HUES48 (cell line): Measurements from ENCODE around the gene CRIP1.
A peak's percentile ranks its signal among the peaks of the same experiment; 100 is the strongest.

Experiments used
- H3K27ac ChIP-seq: one replicate; pipeline ENCODE4 v1.7.0; 2013; ENCODE audit warnings: low read depth, low read length, inconsistent platforms
- H3K27me3 ChIP-seq: 2 replicates; pipeline ENCODE4 v1.6.1; 2013; ENCODE audit warnings: mild to moderate bottlenecking, low read length; ENCODE audit not compliant: control insufficient read depth, insufficient read depth
- H3K36me3 ChIP-seq: 2 replicates; pipeline ENCODE4 v1.6.1; 2013; ENCODE audit warnings: low read length; ENCODE audit not compliant: control insufficient read depth, insufficient read depth
- H3K4me1 ChIP-seq: 2 replicates; pipeline ENCODE4 v1.6.1; 2013; ENCODE audit warnings: mild to moderate bottlenecking, low read length; ENCODE audit not compliant: control insufficient read depth, insufficient read depth
- H3K4me3 ChIP-seq: 2 replicates; pipeline ENCODE4 v1.5.1; 2013; ENCODE audit warnings: mild to moderate bottlenecking, low read depth, low read length
- H3K9ac ChIP-seq: 2 replicates; pipeline ENCODE4 v1.6.1; 2013; ENCODE audit warnings: mild to moderate bottlenecking, low read depth, low read length, moderate library complexity
- H3K9me3 ChIP-seq: 2 replicates; pipeline ENCODE4 v1.6.1; 2013; ENCODE audit warnings: low read length; ENCODE audit not compliant: control insufficient read depth, insufficient read depth

Gene CRIP1

DNA sequence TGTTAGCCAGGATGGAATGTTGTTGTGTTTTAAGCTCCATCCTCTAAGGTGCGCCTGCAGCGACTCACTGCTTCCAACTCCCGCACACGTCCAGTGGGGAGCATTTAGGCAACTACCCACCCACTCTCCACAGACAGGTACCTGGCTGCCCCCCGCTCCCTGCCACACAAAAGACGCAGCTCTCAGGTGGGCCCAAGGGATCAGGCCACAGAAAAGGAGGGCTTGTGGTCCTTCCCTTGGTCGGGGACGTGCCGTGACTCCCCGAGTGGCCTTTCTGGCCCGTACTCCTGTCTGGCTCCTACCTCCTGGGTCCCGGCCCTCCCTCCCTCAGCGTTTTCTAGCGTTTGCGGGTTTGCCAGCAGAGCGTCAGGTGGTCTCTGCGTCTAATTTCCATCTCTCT is 20.6 kb downstream of the CRIP1 start:
- no peak overlapping the region for H3K4me3 ChIP-seq
- no peak overlapping the region for H3K9ac ChIP-seq
- H3K4me1 ChIP-seq: no peaks in the 10 kb centered on the region
- peaks cover 17% of the 10 kb centered on the region for H3K9me3 ChIP-seq
- H3K27me3 ChIP-seq: no peaks in the 10 kb centered on the region
- no peak overlapping the region for H3K27ac ChIP-seq
- no peaks in the 10 kb centered on the region for H3K36me3 ChIP-seq

DNA sequence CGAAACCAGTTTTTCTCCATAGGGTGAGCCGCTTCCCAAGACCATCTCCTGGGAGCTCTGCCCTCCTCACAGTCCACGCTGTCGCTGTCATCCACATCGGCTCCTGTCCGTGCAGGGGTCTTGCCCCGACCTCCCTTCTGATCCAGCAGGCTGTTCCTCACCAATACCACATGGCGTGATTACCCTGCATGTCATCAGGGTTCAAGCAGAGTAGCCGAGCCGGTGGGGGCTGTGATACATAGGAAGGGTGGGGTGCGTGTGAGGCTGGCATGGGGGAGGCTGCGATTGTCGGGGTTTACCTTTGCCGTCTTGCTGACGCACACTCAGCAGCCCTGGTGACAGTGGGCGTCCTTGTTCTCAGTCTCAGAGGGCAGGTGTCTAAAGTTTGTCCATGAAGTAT is 21.4 kb downstream of the CRIP1 start:
- no peak overlapping the region for H3K4me3 ChIP-seq
- no peaks in the 10 kb centered on the region for H3K4me1 ChIP-seq
- H3K9me3 ChIP-seq: peaks cover 24% of the 10 kb centered on the region
- no peaks in the 10 kb centered on the region for H3K27me3 ChIP-seq
- no peaks in the 10 kb centered on the region for H3K36me3 ChIP-seq
- no peak overlapping the region for H3K27ac ChIP-seq
- H3K9ac ChIP-seq: no peak overlapping the region

DNA sequence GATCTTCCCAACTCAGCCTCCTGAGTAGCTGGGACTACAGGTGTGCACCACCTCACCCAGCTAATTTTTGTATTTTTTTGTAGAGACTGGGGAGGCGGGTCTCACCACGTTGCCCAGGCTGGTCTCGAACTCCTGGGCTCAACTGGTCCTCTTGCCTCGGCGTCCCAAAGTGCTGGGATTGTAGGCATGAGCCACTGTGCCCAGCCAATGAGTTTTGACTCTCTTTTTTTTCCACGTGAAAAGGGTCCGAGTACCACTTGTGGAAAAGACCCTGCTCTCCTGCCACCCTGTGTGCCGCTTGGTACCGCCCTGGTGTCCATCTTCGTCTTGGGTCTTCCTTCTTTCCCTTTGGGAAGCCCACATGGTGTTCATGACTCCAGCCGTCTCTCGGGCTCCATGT is 21.9 kb downstream of the CRIP1 start:
- Histone ChIP-seq H3K9ac (no peak overlapping the region), H3K27me3 (no peaks in the 10 kb centered on the region)

DNA sequence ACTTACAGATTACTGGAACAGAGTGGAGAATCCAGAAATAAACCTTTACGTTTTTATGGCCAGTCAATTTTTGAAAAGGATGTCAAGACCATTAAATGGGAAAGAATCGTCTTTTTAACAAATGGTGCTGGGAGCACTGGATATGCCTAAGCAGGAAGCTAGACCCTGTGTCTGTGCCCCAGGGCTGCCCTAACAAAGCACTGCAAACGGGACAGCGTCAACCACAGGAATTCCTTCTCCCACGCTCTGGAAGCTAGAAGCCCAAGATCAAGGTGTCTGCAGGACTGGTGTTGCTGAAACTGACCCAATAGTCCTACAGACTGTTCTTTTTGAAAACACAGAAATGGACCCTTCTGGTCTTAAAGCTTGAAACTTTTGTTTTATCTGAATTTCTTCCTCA is 30.4 kb downstream of the CRIP1 start:
- H3K27ac ChIP-seq: no peak overlapping the region
- no peak overlapping the region for H3K9ac ChIP-seq
- no peaks in the 10 kb centered on the region for H3K4me1 ChIP-seq
- H3K4me3 ChIP-seq: no peak overlapping the region
- peaks cover 46% of the 10 kb centered on the region for H3K9me3 ChIP-seq
- no peaks in the 10 kb centered on the region for H3K27me3 ChIP-seq
- no peaks in the 10 kb centered on the region for H3K36me3 ChIP-seq

More for the DNA sequence above, 21.9 kb downstream of the CRIP1 start:
- Histone ChIP-seq H3K4me1 (no peaks in the 10 kb centered on the region), H3K27ac (no peak overlapping the region), H3K9me3 (peaks cover 24% of the 10 kb centered on the region), H3K4me3 (no peak overlapping the region), H3K36me3 (no peaks in the 10 kb centered on the region)

DNA sequence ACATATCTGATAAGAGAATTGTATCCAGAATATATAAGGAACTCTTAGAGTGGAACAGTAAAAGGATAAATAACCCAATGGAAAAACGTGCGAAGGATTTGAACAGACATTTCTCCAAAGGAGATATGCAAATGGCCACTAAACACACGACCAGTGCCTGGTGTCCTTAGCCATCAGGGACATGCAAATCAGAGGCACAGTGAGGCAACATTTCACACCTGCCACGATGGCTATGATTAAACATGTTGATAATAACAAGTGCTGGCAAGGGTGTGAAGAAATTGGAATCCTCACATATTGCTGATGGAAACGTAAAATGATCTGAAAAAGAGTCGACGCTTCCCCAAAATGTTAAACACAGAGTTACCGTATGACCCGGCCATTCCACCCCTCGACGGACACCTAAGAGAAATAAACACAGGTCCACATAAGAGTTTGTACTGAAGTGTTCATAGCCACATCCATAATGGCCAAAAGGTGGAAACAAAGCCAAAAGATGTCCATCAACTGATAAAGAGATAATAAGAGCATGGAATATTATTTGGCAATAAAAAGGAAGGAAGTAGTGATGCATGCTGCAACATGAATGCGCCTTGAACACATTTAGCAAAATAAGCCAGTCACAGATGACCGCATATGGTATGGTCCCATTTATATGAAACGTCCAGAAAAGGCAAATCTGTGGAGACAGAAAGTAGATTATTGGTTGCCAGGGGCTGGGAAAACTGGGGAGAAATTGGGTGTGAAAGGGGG is 33.4 kb downstream of the CRIP1 start:
- H3K27ac ChIP-seq: no peak overlapping the region
- no peak overlapping the region for H3K4me3 ChIP-seq
- no peaks in the 10 kb centered on the region for H3K4me1 ChIP-seq
- no peak overlapping the region for H3K9ac ChIP-seq
- H3K9me3 ChIP-seq: peaks cover 43% of the 10 kb centered on the region
- no peaks in the 10 kb centered on the region for H3K27me3 ChIP-seq
- no peaks in the 10 kb centered on the region for H3K36me3 ChIP-seq

DNA sequence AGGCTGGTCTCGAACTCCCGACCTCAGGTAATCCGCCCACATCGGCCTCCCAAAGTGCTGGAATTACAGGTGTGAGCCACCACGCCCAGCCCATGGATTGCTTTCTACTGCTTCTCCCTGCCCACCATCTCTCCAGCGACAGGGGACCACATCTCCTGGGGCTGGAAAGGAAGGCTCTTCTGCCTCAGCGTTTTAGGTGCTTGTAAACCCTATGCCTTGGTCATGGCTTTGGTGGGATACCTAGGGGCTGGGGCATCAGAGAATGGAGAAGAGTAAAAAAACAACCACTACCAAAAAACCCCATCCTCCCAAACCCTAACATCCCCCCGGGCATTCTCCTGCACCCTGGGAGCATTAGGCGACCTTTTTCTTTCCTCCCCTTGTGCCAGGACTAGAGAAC is 38.6 kb downstream of the CRIP1 start:
- Histone ChIP-seq H3K4me3 (no peak overlapping the region), H3K4me1 (no peaks in the 10 kb centered on the region), H3K36me3 (no peaks in the 10 kb centered on the region), H3K9me3 (peaks cover 24% of the 10 kb centered on the region), H3K9ac (no peak overlapping the region), H3K27ac (no peak overlapping the region), H3K27me3 (peaks cover 30% of the 10 kb centered on the region)

DNA sequence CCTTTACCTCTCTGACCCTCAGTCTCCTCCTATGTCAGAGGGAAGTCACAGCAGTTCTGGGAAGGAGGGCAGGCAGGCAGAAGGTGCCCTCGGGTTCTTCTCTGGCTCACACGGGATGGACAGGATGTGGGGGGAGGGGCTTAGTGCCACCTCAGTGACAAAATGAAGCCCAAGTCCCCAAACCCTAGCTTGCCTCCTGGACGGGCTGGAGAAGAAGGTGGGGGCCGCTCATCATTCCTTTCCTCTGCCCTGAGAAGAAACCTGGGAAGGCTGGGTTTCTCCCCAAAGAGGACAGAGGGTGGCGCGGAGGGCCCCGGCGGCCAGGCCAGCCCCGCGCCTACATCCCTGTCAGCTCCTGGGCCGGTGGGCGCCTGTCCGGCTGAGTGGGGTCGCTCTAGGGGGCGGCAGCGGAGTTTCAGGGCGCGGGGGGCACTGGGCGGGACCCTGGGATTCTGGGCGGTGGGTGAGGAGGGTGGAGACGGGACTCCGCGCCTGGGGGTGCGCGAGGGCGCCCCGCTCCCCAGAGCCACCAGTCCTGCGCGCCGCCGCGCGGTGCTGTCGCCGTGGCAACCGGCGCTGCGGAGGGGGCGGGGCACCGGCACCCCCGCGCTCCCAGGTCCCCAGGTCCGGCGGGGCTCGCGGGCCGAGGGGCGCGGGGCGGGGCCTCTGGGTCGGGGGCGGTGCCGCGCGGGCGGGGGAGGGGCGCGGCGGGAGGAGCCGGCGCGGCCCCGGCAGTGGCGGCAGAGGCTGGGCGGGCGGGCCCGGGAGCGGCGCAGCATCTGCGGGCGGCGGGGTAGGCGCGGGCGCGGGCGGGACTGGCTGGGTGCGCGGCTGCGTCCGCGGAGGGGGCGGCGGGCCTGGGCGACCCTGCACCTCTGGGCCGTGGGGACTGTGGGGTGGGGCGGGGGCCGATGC is 39.4 kb downstream of the CRIP1 start, which contains the start of gene TMEM121:
TMEM121 (plus strand) TSS at position 723 of the 915 bp plus-strand sequence. CDS start 2,252 bp downstream, outside the sequence.
- Histone ChIP-seq H3K4me3 (peak within 1 kb of the TSS; percentile 21; the same call in 1 of the 2 replicates), H3K4me1 (no peaks in the 10 kb centered on the region), H3K27ac (no peak within 1 kb of the TSS), H3K36me3 (no peaks in the 10 kb centered on the region), H3K9ac (no peak within 1 kb of the TSS), H3K27me3 (peaks cover 30% of the 10 kb centered on the region), H3K9me3 (peaks cover 27% of the 10 kb centered on the region)

DNA sequence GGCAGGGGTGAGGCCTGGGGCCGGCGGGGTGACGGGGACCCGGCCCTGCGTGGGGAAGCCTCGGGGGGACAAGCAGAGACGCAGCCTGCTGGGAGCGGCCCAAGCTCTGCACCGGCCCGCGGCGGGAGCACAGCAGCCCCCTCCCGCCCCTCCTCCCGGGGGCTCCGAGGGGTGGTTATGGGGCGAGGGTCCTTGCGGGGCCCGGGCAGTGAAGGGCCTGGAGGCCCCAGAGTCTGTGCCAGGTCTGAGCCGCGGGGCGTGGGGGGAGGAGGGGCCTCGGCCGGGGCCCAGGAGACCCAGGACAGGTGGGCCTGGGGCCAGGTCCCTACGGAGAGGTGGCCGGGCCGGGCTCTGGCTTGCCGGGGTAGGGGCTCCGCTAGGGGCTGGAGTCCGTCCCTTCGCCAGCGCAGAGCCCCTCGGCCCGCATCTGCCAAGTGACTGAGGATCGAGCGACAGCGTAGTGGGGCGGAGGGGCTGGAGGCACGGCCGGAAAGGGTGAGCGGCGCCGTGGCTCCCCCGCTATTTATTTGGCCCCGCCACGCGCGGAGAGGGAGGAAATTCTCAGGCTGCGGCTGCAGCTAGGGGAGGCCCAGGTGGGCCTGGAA is 40.2 kb downstream of the CRIP1 start:
- Histone ChIP-seq H3K9ac (no peak overlapping the region), H3K4me1 (no peaks in the 10 kb centered on the region), H3K27ac (no peak overlapping the region), H3K4me3 (no peak overlapping the region; the same call in 1 of the 2 replicates), H3K9me3 (peaks cover 32% of the 10 kb centered on the region), H3K36me3 (no peaks in the 10 kb centered on the region), H3K27me3 (peaks cover 30% of the 10 kb centered on the region)

DNA sequence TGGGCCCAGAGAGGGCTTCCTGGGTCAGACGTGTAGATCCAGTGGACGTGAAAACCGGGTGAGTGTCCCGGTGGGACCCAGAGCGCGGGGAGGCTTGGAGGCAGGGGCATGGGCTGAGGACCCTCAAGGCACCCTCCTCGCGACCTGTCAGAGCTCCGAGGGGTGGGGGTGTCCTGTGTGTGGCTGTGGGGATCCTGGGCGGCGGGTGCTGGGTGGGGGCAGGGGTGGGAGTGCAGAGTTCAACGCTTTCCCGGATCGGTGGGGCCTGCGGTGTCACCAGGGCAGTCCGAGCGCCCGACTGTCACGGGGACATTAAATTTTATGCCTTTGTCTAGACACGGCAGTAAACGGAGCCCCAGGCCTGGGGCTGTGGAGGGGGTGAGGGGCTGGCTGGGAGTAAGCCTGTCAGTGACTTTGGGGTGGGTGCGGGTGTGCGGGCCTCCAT is 40.7 kb downstream of the CRIP1 start:
- Histone ChIP-seq H3K9ac (no peak overlapping the region), H3K36me3 (no peaks in the 10 kb centered on the region), H3K4me1 (no peaks in the 10 kb centered on the region), H3K27me3 (peaks cover 30% of the 10 kb centered on the region), H3K4me3 (no peak overlapping the region), H3K9me3 (peaks cover 38% of the 10 kb centered on the region), H3K27ac (no peak overlapping the region)

DNA sequence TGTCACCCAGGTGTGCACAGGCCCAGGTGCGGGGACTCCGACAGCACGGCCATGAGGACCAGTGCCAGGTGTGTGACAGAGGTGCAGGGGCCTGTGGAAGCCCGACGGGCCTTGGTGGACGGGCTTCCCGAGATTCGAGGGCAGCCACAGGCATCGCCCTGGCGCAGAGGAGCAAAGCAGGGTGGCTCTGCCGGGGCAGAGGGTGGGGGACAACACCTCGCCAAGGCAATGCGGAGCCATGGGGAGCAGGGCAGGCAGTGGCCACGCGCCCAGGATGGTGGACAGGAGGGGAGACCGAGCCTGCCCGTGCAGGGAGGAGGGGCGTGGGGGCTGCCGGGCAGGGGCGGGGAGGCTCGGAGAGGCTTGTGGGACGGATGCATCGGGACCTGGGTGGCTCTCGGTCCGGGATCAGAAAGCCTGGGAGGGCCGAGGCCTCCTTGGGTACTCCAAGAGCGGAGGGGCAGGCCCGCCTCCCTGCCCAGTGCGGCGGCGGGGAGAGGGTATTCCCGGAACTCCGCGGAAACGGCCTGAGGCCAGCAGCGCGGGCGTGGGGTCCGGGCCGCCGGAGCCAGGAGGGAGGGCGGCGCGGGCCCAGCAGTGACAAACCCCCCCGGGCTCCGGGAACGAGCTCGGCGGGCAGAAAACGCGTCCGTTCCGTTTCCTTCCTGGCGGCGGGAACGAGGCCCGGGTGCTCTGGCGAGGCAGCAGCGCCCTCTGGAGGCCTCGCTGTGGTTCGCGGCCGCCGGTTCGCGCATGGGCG is 41.3 kb downstream of the CRIP1 start:
- H3K4me1 ChIP-seq: no peaks in the 10 kb centered on the region
- peaks cover 30% of the 10 kb centered on the region for H3K27me3 ChIP-seq
- peak overlapping the region; percentile 47; the same call in 1 of the 2 replicates for H3K4me3 ChIP-seq
- no peaks in the 10 kb centered on the region for H3K36me3 ChIP-seq
- H3K9ac ChIP-seq: no peak overlapping the region
- H3K27ac ChIP-seq: no peak overlapping the region
- H3K9me3 ChIP-seq: peaks cover 44% of the 10 kb centered on the region
